Stimulated activated CD4-positive, alpha-beta T cell treated with anti-CD3 and anti-CD28 coated beads, Interleukin-12 subunit alpha, Interleukin-12 subunit beta, amount 100 ng/mL, for 48 hours (primary cell): ENCODE data around the gene TP53I13.

ENCODE experiments used
- DNase-seq, 3 donors: peaks; one replicate each; pipeline ENCODE4 v3.0.0-alpha.2; 2020; ENCODE audit warnings: low read depth in 2 of 3, low spot score in 1 of 3

TP53I13 gene

DNA sequence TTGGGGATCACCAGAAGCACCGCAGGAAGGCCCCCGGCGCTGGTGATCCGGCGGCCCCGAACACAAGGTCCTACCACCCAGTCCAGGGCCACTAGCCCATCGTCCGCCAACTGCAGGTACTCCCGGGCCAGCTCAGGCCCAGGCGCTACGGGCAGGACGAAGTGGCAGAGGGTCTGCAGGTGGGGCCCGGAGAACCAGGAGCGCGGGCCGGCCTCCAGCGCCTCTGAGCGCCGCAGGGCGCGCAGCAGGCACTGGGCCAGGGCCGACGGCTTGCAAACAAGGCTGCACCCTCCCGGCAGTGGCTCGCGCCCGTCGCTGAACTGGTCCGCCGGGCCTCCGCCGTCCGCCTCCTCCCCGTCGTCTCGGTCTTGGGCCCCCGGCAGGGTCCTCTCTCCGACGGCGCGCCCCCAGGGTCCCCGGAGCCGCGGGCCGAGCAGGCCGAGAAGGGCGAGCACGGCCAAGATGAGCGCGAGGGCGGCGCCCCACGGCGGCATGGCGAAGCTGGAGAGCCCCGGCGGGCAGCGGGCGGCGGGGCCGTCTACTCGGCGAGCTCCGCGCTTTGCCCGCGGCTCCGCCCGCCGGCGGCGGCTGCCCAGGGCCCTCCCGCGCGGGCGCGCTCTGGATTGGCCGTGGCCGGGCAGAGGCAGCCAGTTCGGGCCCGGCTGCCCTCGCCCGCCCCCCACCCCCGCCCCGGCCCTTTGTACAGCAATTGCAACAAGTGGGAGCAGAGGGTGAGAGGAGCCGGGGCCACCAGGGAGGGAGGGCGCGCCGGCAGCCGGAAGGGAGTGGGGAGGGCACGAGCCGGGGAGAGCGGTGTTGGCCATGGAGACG is 1.8 kb upstream of the TP53I13 start, which contains the start of gene ABHD15:
Gene ABHD15, minus strand, starts transcription at position 565 of the 831 bp plus-strand sequence. Its CDS starts 71 bp downstream, at position 494.
- peak in 2 of 3 donors; percentile 31 to 59 for DNase-seq

DNA sequence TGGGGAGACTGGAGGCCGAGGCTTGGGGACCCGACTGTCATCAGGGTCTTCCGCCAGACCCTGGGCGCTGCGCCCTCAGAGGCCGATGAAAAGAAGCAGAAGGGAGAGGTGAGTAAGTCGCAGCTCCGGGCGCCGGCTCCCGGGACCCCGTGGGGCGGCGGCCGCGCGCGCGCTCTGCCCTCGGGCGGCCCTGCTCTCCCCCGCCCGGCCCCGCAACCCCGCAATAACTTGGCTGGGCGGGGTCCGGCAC is 1.3 kb upstream of the TP53I13 start:
- no peak for DNase-seq

- peak in 2 of 3 donors; percentile 56 to 75 for DNase-seq
These were observed 759 bp upstream of the TP53I13 start for GRCh38 chr17:29567554-29568330.

DNA sequence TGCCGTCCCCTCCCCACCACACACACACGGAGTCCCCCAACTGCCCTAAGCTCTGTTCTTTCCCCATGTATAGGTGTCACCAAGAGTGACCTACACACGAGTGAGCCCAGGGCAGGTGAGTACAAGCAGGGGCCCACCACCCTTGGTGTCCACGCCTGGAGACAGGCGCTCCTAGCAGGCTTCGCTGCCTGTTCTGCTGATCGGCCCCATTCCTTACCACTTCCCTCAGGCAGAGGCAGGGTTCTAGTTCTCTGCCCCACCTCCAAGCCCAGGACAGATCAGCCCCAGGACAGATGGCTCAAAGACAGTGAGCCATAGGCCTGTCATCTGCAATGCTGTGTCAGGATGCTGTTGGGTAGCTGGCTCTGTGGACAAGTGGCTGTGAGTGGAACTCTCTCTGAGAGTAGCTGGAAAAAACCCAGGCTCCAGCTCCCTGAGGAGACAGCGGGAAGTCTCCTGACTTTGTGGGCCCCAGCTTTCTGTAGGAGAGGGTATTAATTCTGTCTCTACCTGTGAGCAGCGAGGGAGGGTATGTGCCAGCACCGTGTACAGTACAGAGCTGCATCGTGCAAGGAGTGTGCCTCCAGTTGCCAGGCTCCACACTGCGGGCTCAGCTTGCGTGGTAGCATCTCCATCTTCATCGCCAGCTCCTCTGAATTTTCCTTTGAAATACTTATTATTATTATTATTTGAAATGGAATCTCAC is 897 bp downstream of the TP53I13 start:
- no peak for DNase-seq

DNA sequence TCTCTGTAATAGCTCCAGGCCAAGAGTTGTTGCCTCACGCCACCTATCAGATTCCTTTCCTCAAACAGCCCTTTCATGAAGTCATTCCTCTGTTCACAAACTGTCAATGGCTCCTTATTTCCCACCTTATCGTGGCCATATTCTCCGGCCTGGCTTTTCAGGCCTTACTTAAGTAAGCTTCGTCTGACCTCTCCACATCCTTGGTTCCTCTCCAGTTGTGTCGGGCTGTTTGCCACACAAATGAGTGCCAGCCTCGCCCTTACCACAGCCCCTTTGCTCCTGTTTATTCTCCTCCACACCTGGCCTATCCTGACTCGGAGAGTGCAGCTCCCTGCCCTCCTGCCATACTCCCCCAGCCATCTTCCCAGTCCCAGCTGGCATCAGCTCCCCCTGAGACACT is 2.0 kb downstream of the TP53I13 start:
- no peak for DNase-seq

- DNase-seq: no peak
These were observed 3.0 kb downstream of the TP53I13 start for GRCh38 chr17:29571486-29571882.

DNA sequence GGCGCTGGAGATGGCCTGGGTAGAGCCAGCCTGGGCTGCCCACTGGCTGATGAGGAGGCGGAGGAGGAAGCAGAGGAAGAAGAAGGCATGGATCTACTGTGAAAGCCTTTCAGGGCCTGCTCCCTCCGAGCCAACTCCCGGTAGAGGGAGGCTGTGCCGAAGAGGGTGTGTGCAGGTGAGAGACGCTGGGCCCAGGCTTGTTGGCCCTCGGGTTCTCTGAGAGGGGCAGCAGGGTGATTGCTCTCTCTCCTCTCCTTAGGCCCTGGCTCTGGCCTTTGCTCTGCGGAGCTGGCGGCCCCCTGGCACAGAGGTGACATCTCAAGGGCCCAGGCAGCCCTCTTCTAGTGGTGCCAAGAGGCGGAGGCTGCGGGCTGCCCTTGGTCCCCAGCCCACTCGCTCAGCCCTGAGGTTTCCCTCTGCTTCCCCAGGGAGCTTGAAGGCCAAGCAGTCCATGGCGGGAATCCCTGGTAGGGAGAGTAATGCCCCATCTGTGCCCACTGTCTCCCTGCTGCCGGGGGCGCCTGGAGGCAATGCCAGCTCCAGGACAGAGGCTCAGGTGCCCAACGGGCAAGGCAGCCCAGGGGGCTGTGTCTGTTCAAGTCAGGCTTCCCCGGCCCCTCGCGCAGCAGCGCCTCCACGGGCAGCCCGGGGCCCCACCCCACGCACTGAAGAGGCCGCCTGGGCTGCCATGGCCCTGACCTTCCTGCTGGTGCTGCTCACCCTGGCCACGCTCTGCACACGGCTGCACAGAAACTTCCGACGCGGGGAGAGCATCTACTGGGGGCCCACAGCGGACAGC is 3.6 kb downstream of the TP53I13 start:
- no peak for DNase-seq

DNA sequence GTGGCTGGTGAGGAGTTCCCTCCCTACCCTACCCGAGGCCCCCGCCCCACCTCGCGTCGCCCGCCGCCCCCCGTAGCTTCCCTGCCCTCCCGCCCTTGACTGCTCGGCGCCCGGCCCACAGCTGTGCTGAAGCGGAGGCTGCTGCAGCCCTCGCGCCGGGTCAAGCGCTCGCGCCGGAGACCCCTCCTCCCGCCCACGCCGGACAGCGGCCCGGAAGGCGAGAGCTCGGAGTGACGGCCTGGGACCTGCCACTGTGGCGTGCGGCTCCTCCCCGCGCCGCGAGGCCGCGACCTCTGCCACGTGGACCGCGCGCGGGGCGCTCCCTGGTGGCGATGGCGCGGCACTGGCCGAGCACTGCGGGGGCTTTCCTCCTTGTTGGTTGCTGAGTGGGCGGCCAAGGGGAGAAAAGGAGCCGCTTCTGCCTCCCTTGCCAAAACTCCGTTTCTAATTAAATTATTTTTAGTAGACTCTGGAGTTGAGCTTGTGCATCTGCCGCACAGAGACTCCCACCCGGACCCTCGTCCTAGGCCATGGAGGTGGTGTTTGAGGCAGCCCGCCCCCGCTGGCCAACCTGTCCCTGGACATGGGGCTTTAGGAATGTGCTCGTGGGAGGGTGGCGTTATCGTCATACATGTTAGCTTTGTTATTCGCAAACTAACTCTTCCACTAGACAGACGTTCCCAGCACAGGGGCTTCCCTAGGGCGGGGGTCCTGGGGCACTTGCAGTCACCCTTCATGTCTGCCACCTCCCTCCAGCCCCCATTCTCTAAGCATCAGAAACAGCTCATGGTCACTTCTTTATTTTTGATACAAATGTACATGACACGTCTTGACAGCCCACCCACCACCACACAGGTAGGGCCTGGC is 4.4 kb downstream of the TP53I13 start:
- no peak for DNase-seq

- no peak for DNase-seq
These were observed 5.0 kb downstream of the TP53I13 start for GRCh38 chr17:29573558-29573869.

GRCh38 chr17:29573871-29574731 is 5.6 kb downstream of the TP53I13 start:
- DNase-seq: no peak

DNA sequence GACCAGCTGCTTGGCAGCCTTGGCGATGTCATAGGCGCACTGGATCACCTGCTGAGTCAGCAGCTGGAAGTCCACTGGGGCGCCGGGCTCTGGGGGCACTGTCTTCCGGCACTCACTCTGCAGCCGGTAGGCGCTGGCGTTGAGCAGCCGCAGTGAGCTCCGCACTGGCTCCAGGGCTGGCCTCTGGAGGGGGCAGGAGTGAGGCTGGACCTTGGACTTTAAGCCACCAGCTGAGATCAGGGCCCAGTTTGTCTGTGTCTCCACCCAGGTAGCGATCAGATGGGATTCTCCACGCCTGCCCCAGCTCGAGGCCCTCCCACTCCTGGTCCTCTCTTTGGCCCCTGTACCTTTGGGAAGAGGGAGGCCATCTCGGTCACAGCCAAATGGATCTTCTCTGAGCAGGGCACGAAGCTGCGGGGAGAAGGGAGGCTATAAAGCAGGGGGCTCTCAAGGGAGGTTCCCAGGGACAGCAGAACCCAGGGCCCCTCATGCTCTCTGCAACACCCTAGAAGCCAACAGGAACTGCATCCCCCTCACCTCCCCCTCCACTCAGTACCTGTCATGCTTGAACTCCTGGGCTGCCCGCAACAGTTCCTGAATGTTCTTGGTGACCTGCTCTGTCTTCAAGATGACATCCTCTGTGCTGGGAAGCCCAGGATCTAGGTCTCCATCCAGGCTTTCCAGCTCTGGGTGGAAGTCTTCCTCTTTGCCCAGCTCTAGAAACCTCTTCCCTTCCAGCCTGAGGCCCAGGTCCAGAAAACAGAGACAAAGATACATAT is 6.4 kb downstream of the TP53I13 start:
- DNase-seq: no peak

- no peak for DNase-seq
These were observed 7.2 kb downstream of the TP53I13 start for GRCh38 chr17:29575511-29576213.

- no peak for DNase-seq
These were observed 7.9 kb downstream of the TP53I13 start for GRCh38 chr17:29576214-29577000.

- DNase-seq: no peak
These were observed 8.5 kb downstream of the TP53I13 start for GRCh38 chr17:29577001-29577370.

DNA sequence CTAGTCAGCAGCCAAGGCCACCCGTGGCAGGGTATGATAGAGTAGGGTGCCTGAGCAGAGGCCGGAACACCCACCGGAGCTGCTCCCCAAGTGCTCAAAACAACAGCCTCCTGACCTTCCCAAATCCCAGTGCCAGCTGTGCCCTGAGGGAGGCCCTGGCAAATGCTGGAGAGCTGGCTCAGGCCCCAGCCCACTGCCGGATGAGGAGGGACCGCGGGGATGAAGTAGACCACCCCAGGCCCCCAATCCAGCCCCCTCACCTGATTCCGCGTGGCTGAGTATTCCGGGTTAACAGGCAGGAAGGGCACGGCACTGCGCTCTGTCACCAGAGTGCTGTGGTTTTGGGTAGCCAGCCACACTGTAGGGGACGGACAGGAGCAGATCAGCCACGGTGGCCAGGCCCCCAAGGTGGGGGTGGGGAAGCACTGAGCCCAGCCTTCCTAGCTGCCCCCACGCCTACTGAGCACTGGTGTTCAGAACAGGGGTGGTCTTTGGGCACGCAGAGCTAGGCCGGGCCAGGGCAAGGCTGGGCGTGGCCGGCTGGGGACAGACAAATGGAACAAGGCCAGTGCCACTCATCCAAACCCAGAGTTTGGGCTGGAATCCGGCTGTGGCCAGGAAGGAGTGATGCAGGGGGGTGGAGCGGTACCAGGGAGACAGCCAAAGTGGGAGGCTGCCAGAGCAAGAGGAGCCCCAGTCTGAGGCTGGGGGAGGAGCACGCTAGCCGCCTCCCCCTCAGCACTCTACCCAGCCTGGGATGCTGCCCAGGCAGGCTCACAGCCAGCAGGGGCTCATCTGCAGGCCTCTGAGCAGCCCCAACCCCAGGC is 9.1 kb downstream of the TP53I13 start:
- no peak for DNase-seq
